HepG2 (cell line): ENCODE measurements around the gene NFKB2.

Source experiments
- CERS6 ChIP-seq: sonication (generic); formaldehyde crosslinking; IDR thresholded peaks from 2 replicates; pipeline ENCODE4 v1.5.0; 2020; ENCODE audit warnings: missing genetic modification reagents
- HDAC1 ChIP-seq: sonication (generic); formaldehyde crosslinking; IDR thresholded peaks from 2 replicates; pipeline ENCODE4 v1.5.1; 2020; ENCODE audit warnings: mild to moderate bottlenecking, missing genetic modification reagents
- IRF2 ChIP-seq: IDR thresholded peaks from 2 replicates; pipeline ENCODE4 v1.6.1; 2018; ENCODE audit warnings: missing genetic modification reagents, missing compliant biosample characterization
- MED13 ChIP-seq: sonication (generic); formaldehyde crosslinking; IDR thresholded peaks from 2 replicates; pipeline ENCODE4 v1.5.0; 2020; ENCODE audit warnings: missing genetic modification reagents
- NR2F1 ChIP-seq, 2 experiments: fragments of 450-650 bp in 1 of 2; formaldehyde crosslinking in 1 of 2; IDR thresholded peaks; 2 replicates each; pipeline versions ENCODE4 v1.5.0 to v1.6.1; 2016 to 2020; ENCODE audit warnings: mild to moderate bottlenecking in 1 of 2, missing compliant biosample characterization in 1 of 2, missing genetic modification reagents in 1 of 2, moderate library complexity in 1 of 2
- PAXIP1 ChIP-seq: sonication (generic); formaldehyde crosslinking; conservative IDR thresholded peaks from 2 replicates; pipeline ENCODE4 v1.4.0; 2020; ENCODE audit warnings: mild to moderate bottlenecking, missing genetic modification reagents, moderate library complexity
- TFDP2 ChIP-seq: sonication (generic); formaldehyde crosslinking; IDR thresholded peaks from 2 replicates; pipeline ENCODE4 v1.4.0; 2020; ENCODE audit warnings: missing genetic modification reagents
- XBP1 ChIP-seq: sonication (generic); formaldehyde crosslinking; IDR thresholded peaks from 2 replicates; pipeline ENCODE4 v1.5.0; 2020; ENCODE audit warnings: missing genetic modification reagents
- ZNF292 ChIP-seq: sonication (generic); formaldehyde crosslinking; IDR thresholded peaks from 2 replicates; pipeline ENCODE4 v1.8.1; 2022; ENCODE audit warnings: mild to moderate bottlenecking, low read depth, missing genetic modification reagents, borderline replicate concordance

- TF ChIP-seq PAXIP1 (no peak), TFDP2 (CRISPR knock-in tag) (no peak), IRF2 (no peak), XBP1 (CRISPR knock-in tag) (no peak), HDAC1 (CRISPR knock-in tag) (no peak), ZNF292 (no peak), NR2F1 (CRISPR knock-in tag; IDR thresholded peaks at IDR 0.05) (no peak), CERS6 (CRISPR knock-in tag) (no peak), MED13 (no peak)
Observed at GRCh38 chr10:102375250-102375649, 20.3 kb upstream of the NFKB2 start.
